Prostate gland (tissue), 2 donors: ENCODE data around the gene SNX13.

Experiments used
- POLR2A ChIP-seq: fragments of 450-650 bp; IDR thresholded peaks from one replicate; pipeline ENCODE4 v1.6.1; 2016; ENCODE audit warnings: antibody characterized with exemption, mild to moderate bottlenecking
- TF ChIP-seq, protein P1 (sequence below), 4 experiments: fragments of 200-600 bp in 2 of 4; fragments of 450-650 bp in 2 of 4; sonication (generic) in 2 of 4; IDR thresholded peaks; 1 replicate in 3 of 4; 2 replicates in 1 of 4; pipeline ENCODE4 v1.5.1; 2016 to 2019; ENCODE audit warnings: antibody characterized with exemption in 4 of 4, mild to moderate bottlenecking in 2 of 4, moderate library complexity in 2 of 4

DNA sequence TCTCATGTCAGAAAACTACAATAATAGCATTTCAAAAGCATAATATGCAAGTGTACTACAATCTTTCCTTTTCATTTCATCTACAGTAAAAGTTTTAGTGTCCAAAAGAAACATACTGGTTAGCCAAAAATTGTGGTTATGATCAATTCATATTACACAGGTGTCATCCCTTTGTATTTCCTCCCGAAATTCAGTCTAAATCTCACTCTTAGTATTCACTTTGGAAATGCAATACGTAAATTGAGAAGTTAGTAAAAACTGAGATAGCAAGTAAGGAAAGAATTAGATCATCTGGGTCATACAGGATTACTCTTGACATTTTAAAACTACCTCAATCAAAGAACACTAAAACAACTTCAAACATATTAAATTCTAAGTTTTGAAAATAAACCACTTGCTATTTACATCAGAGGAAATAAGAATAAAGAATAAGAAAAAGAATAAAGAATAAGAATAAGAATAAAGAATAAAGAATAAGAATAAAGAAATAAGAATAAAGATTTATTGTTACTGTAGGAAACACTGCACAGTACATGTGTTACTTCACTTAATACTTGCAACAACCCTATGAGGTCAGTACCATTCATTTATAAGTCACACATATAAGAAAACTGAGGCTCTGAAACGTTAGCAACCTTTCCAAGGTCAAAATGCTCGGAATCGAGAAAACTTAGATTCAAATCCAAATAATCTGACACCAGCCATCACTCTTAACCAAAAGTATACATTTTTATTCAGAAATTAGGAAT, 10.5 kb downstream of the SNX13 start:
- TF ChIP-seq, protein P1, sequence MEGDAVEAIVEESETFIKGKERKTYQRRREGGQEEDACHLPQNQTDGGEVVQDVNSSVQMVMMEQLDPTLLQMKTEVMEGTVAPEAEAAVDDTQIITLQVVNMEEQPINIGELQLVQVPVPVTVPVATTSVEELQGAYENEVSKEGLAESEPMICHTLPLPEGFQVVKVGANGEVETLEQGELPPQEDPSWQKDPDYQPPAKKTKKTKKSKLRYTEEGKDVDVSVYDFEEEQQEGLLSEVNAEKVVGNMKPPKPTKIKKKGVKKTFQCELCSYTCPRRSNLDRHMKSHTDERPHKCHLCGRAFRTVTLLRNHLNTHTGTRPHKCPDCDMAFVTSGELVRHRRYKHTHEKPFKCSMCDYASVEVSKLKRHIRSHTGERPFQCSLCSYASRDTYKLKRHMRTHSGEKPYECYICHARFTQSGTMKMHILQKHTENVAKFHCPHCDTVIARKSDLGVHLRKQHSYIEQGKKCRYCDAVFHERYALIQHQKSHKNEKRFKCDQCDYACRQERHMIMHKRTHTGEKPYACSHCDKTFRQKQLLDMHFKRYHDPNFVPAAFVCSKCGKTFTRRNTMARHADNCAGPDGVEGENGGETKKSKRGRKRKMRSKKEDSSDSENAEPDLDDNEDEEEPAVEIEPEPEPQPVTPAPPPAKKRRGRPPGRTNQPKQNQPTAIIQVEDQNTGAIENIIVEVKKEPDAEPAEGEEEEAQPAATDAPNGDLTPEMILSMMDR (IDR thresholded peaks at IDR 0.05) = no peak
- no peak for TF ChIP-seq POLR2A
